AML-193 (cell line): ENCODE results near the gene PCED1A.
"Not testable (repeated sequence)": the region's sequence is repeated elsewhere in the genome, so short reads cannot be mapped to it uniquely, and the experiment has no call there.

ENCODE experiments used
- DNase-seq, 2 experiments: peaks; one replicate each; lab custom pipeline; 2025; lab: John Stamatoyannopoulos, UW

Gene PCED1A

DNA sequence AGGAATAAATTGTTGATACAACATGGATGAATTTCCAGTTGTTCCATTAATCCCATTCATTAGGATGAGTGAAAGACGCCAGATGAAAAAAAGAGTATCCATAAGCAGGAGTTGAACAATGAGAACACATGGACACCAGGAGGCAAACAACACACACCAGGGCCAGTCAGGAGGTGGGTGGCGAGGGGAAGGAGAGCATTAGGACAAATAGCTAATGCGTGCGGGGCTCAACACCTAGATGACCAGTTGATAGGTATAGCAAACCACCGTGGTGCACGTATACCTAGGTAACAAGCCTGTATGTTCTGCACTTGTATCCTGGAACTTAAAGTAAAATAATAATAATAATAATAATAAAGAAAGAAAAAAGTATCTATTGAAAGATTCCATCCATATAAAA is 11.1 kb downstream of the PCED1A start:
- no peak for DNase-seq

DNA sequence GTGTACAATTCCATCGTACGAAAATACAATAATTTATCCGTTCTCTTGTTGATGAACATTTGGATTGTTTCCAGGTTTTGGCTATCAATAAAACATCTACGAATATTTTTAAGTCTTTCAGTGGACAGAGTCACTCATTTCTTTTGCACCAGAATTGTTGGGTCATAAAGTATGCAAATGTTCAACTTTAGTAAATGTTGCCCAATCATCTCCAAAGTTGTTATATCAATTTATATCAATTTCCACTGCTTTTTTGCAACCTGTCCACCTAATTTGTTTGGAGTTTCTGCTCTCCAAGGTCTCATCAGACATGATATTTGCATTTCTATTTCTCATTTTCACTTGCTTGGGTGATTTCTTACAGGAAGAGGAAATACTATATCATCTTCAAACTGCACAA is 13.8 kb downstream of the PCED1A start:
- no peak for DNase-seq

DNA sequence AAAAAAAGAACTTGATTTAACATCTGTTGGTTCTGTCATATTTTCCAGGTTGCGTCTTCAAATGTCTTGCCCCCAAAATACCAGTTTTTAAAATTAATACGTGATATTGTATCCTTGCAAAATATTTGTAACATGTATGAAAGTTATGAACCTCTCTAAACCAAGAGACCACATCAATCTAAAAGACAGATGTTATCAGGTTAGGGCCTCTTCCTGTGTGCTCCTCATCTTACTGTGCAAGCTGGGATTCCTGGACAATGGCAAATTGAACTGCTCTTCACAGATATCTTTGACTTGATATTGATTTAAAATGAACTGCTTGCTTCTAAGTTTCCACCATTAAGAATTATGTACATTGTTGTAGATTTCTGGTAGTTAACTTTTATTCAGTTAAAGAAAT is 14.7 kb downstream of the PCED1A start:
- no peak for DNase-seq

DNA sequence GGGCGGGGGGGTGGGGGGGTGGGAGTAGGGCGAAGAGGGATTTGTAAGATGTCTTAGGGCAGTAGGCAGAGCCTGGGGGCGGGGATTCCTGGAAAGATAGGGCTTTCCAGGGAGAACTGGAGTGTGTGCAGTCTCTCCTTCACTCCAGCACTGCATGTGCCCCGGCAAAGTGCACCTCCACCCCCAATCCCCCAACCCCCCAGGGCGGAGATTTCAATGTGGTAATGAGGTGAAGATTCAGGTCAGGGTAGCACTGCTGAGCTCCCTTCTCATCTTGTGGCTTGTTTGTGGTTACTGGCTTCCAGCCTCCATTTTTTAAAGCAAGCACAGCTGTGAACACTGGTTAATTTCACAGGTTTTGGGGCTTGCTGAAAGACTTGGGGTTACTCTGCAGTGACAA is 18.4 kb downstream of the PCED1A start:
- no peak for DNase-seq

DNA sequence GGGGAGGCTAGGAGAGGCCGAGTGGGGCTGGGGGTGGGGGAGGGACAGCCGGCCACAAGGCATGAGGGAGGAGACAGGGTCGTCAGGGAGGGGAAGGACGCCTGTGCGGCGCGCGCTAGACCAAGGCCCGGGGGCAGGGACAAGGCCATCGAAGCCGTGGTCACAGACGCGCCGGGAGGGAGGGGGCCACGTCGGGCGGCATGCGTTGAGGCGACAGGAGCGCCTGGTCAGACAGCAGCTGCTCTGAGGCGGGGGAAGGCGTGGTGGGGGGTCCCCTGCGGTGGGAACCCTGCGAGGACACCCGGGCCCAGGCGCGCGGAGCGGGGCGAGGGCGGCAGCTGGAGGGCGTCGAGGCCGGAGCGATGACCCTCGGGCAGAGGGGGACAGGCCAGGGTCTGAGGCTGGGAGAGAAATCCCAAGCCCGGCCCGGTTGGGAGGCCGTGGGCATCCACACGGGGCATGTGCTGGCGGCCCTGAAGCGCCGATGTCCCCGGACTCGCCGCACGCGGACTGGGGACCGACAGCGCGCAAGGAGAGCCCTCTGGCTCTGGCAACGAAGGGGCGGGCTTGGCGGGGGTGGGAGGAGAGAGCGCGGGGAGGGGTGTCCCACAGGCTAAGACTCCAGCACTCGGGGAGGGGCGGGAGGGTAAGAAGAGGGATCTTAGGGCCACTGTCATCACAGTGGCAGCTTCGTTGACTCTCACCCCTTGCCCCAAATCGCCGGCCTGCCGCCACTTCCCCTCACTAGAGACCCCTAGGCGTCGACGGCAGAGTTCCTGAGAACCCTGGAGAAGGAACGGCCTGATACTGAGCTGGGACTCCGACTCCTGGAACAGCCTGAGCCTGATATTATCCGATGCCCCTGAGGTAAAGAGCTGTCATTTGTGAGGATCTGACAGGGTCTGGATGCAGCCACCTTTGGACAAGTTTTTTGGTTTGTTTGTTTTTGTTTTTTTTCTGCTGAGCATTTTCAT is 19.3 kb downstream of the PCED1A start:
- DNase-seq = no peak

- DNase-seq = no peak
These were observed 20.2 kb downstream of the PCED1A start for GRCh38 chr20:2820084-2820895.

DNA sequence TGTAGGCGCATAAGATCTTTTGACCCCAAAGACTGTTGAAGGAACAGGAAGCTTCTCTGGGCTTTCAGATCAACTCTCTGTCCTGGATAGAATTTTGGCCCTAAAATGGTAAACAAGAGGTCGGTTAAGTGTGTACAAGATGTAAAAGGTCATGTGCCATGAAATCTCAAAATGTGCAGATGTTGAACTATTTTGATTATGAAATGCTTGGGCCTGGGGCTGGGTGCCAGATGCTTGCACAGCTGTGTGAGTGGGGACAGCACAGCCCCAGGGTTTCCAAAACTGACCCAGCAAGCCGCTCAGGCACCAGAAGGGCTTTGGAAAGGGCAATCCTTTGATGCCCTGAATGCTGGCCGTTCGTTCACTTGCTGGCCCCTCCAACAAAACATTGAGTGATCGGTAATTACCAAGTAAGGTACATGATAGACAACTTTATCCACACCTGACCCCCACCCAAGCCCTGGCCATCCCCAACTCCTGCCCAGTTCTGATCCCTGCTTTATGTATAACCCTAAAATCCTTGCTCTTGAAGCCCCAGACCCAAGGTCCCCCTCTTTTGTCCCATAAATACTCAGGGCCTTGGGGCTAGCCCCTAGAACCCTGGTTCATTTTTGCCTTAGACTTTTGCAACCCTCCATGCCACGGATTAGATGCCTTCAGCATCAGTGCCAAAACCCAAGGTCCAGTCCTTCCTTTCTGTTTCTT is 22.4 kb downstream of the PCED1A start:
- DNase-seq = no peak

- DNase-seq = no peak
These were observed 23.1 kb downstream of the PCED1A start for GRCh38 chr20:2817341-2817726.

GRCh38 chr20:2816583-2817340 is 23.7 kb downstream of the PCED1A start:
- DNase-seq = no peak

DNA sequence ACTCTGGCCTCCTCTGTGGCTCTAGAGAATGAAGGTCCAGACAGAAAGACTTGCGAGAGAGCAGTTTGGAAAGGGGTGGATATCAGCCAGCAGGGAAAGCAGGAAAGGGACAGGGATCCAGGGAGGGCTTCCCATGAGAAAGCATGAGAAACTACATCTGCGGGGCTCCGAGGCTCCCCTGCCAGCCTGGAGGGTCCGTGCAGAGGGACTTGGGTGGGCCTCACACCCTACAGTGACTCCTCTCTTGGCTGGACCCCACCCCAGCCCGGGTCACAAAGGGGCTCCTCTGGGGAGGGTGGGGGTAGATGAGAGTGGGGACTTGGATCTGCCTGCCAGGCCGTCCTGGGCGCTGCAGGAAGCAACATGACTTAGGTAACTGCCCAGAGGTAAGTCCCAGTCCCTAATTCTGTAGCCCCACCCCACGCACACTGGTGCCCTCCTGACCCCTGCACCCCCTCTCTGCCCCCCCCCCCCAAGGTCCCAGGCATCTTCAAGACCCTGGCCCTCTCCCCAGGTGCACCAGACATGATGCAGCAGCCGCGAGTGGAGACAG is 24.3 kb downstream of the PCED1A start, which contains the start of gene TMEM239:
Gene TMEM239 (plus strand): TSS at position 335 of the 553 bp plus-strand sequence. CDS start 191 bp downstream, at position 526.
- DNase-seq = no peak

DNA sequence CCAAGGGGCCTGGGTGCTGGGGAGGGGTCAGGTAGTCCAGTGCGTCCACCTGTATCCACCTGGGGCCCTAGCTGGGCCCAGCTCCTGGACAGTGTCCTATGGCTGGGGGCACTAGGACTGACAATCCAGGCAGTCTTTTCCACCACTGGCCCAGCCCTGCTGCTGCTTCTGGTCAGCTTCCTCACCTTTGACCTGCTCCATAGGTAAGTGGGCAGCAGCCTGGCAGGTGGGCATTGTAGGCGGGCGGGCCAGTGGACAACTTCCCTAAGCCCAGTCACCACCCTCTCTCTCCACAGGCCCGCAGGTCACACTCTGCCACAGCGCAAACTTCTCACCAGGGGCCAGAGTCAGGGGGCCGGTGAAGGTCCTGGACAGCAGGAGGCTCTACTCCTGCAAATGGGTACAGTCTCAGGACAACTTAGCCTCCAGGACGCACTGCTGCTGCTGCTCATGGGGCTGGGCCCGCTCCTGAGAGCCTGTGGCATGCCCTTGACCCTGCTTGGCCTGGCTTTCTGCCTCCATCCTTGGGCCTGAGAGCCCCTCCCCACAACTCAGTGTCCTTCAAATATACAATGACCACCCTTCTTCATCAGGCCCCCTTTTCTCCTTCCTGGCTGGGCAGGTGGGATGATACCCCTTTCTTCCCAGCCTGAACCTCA is 25.1 kb downstream of the PCED1A start:
- no peak for DNase-seq

DNA sequence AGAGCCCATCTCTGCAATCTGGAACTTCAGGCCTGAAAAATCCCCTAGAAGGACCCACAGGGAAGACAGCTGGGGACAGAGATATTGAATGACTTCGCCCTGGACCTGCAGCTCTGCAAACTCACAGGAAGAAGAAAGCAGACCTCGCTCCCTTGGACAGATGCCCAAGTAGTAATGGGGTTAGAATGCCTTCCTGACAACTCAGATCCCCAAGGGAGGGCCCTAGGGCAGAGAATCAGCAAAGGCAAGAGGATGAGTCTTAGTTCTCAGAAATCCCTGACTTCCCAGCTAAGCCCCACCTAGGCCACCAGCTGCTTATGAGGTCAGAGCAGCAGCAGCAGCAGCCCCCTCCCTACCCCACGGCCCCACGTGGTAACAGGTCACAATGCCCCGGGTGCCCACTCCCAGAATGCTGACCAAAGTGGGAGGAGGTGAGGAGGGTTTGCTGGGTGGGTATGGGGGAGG is 25.8 kb downstream of the PCED1A start, which contains the start of gene C20orf141:
Gene C20orf141 (plus strand): TSS at position 401 of the 465 bp plus-strand sequence. CDS start 198 bp downstream, outside the sequence.
- DNase-seq = peak; percentile 8 to 38

DNA sequence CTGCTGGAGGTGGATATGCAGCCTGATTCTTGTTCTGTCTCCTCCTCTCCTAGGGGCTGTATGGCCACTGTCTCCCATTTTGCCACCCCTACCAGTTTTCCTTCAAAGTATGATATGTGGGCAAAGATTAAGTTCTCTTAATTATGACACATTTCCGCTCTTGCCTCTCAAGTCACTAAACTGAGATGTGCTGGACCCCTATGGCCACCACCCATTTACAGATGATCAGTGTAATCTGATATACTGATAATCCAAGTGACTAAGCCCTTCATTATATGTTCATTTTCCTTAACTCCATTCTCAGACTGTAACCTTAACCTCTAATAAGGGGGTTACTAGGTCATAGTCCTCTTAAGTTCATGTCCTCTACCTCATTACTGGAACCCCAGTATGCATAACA is 26.4 kb downstream of the PCED1A start:
- no peak for DNase-seq

- DNase-seq = no peak
These were observed 28.3 kb downstream of the PCED1A start for GRCh38 chr20:2812189-2812588.

DNA sequence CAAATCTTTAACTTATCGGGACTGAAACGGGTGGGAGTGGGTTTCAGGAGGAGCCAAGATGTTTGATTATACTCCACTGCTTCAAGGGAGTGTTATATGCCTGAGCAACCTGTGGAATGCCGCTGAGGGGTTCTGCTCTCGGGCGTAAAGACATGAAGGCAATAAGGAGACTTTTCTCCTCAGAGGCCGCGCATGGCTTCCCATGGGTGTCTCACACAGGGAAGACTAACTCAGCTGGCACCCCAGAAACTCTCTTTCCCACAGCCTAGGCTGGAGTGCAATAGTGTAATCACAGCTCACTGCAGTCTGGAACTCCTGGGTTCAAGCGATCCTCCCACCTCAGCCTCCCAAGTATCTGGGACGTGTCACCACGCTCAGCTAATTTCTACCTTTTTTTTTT is 30.8 kb downstream of the PCED1A start:
- no peak for DNase-seq

DNA sequence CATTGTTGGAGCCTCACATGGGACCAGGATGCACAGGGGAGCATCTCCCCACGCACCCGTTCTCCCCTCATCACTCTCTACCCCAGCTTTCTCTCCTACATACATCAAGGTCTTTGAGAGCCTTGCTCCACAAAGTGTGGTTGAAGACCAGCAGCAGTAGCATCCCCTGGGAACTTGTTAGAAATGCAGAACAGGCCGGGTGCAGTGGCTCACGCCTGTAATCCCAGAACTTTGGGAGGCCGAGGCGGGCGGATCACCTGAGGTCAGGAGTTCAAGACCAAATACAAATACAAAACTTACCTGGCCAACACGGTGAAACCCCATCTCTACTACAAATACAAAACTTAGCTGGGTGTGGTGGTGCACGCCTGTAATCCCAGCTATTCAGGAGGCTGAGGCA is 32.5 kb downstream of the PCED1A start:
- not testable (repeated sequence) for DNase-seq

GRCh38 chr20:2807019-2807418 is 33.4 kb downstream of the PCED1A start:
- no peak for DNase-seq

- DNase-seq = no peak
These were observed 34.1 kb downstream of the PCED1A start for GRCh38 chr20:2806351-2806701.

DNA sequence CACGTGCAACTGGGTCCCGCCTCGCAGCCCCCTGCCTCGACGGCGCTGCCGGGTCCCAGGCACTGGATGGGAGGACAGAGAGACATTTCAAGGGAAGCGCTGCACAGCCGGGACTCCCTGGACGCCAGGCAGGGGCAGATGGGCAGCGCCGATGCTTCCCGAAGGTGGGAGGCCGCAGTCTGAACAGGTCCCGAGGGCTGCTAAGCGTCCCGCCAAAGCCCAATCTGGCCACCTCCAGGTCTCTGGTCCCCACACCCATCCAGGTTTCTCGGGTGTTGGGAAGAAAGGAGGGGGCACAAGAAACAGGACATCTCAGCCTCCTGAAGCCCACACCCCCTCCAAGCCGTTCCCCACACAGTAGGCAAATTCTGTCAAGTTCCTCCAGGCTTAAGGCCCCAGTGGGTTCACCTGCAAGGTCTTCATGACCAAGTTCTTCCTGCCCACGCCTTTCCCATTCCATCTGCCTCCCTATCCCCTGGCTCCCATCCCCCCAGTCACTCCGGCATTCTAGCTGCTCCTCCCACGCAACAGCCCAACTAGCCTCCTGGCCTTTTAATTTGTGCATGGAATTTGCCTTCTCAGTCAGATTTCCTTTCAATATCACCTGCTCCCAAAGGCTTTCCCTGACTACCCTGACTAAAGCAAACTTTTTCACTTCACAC is 34.6 kb downstream of the PCED1A start:
- DNase-seq = no peak
